Naive thymus-derived CD4-positive, alpha-beta T cell (primary cell): ENCODE data around the gene ABR. TPM values are rescaled to one million over a fixed set of nuclear protein-coding genes. Genes with fewer than 3 reads are reported as not detected.

Experiments used
- ATAC-seq: fragments of 150-1000 bp; cut with Tn5 transposase; 2 replicates; pipeline ENCODE4 v1.10.0; 2021; ENCODE audit warnings: mild to moderate bottlenecking, moderate library complexity
- CTCF ChIA-PET: fragments of 350-600 bp; sonication (Branson Sonifier 250); formaldehyde crosslinking; loops from one replicate; lab custom pipeline; 2021; ENCODE audit warnings: antibody characterized with exemption; lab: Charles Lee
- POLR2A ChIA-PET: fragments of 350-600 bp; sonication (Branson Sonifier 250); formaldehyde crosslinking; loops from one replicate; lab custom pipeline; 2021; ENCODE audit warnings: antibody characterized with exemption, inconsistent platforms; lab: Charles Lee
- DNase-seq, 9 donors: peaks; one replicate each; pipeline versions ENCODE4 v3.0.0 to v3.0.0-alpha.2; 2020 to 2022; ENCODE audit warnings: mixed read lengths in 1 of 9
- H3K27ac ChIP-seq: one replicate; pipeline ENCODE4 v1.7.0; 2013; ENCODE audit warnings: mild to moderate bottlenecking, low read depth, low read length, moderate library complexity
- H3K27me3 ChIP-seq, 2 donors: one replicate each; pipeline ENCODE4 v1.7.0; 2013; ENCODE audit warnings: low read length in 2 of 2, mild to moderate bottlenecking in 2 of 2, moderate library complexity in 2 of 2; ENCODE audit not compliant: control insufficient read depth in 2 of 2, insufficient read depth in 2 of 2
- H3K36me3 ChIP-seq, 3 experiments: 1 replicate in 2 of 3; 2 replicates in 1 of 3; pipeline ENCODE4 v1.7.0; 2013; ENCODE audit warnings: low read length in 3 of 3, mild to moderate bottlenecking in 3 of 3, moderate library complexity in 1 of 3; ENCODE audit not compliant: insufficient read depth in 3 of 3, control insufficient read depth in 2 of 3
- H3K4me1 ChIP-seq, 2 donors: one replicate each; pipeline ENCODE4 v1.7.0; 2013; ENCODE audit warnings: low read length in 2 of 2, mild to moderate bottlenecking in 2 of 2, moderate library complexity in 1 of 2; ENCODE audit not compliant: control insufficient read depth in 2 of 2, insufficient read depth in 2 of 2
- H3K4me3 ChIP-seq: 2 replicates; pipeline ENCODE4 v1.7.0; 2013; ENCODE audit warnings: mild to moderate bottlenecking, low read length
- H3K9me3 ChIP-seq, 3 experiments: 1 replicate in 2 of 3; 2 replicates in 1 of 3; pipeline ENCODE4 v1.7.0; 2013; ENCODE audit warnings: low read length in 3 of 3; ENCODE audit not compliant: control insufficient read depth in 2 of 3
- H3K27ac Mint-ChIP-seq, 9 donors: one replicate each; pipeline ENCODE4 v1.8.0; 2020 to 2022; ENCODE audit warnings: mixed read lengths in 9 of 9, mild to moderate bottlenecking in 8 of 9, moderate library complexity in 5 of 9, inconsistent platforms in 2 of 9
- H3K27me3 Mint-ChIP-seq, 5 donors: one replicate each; pipeline ENCODE4 v1.8.0; 2021 to 2022; ENCODE audit warnings: mixed read lengths in 5 of 5, mild to moderate bottlenecking in 1 of 5
- H3K36me3 Mint-ChIP-seq, 5 donors: one replicate each; pipeline ENCODE4 v1.8.0; 2020 to 2022; ENCODE audit warnings: mixed read lengths in 5 of 5, mild to moderate bottlenecking in 3 of 5, inconsistent platforms in 1 of 5
- H3K4me1 Mint-ChIP-seq, 7 donors: one replicate each; pipeline ENCODE4 v1.8.0; 2020 to 2022; ENCODE audit warnings: mixed read lengths in 7 of 7, mild to moderate bottlenecking in 3 of 7, inconsistent platforms in 1 of 7
- H3K4me3 Mint-ChIP-seq, 10 donors: one replicate each; pipeline ENCODE4 v1.8.0; 2020 to 2022; ENCODE audit warnings: mild to moderate bottlenecking in 10 of 10, mixed read lengths in 10 of 10, moderate library complexity in 6 of 10, inconsistent platforms in 2 of 10
- H3K9me3 Mint-ChIP-seq, 11 donors: one replicate each; pipeline ENCODE4 v1.8.0; 2020 to 2022; ENCODE audit warnings: mixed read lengths in 11 of 11, mild to moderate bottlenecking in 4 of 11, inconsistent platforms in 1 of 11, moderate library complexity in 1 of 11
- intact Hi-C, 2 donors: fragments of 100-400 bp; cut with micrococcal nuclease; formaldehyde crosslinking; loops; one replicate each; pipeline ENCODE4 v1.15.1; 2023
- polyA plus RNA-seq, 2 donors: library from polyadenylated mRNA; unstranded; fragments of 300-500 nt; fragmentation: Illumina TruSeq; gene quantifications; one replicate each; pipeline ENCODE4 v1.2.3, GENCODE V29; 2021
- total RNA-seq, 6 experiments: library from RNA in 5 of 6; stranded (reverse) in 5 of 6; gene quantifications; 1 replicate in 5 of 6; 2 replicates in 1 of 6; pipeline ENCODE4 v1.2.3 and lab custom pipeline; 2021 to 2026

Gene ABR
- total and polyA plus RNA-seq, 7 experiments from 2014 or later, result 13.1 to 152 (median 139) TPM

- intact Hi-C loops, result no loop called here
- H3K27me3 Mint-ChIP-seq, result peaks cover 28 to 62% (median 35%) of the 10 kb centered on the region in 5 donors
- H3K9me3 ChIP-seq, result no peaks in the 10 kb centered on the region
- H3K36me3 Mint-ChIP-seq, result no peaks in the 10 kb centered on the region
- ChIA-PET CTCF (no interaction called here), POLR2A (no interaction called here)
- no peaks in the 10 kb centered on the region for H3K36me3 ChIP-seq
- H3K27me3 ChIP-seq, result no peaks in the 10 kb centered on the region
- no peak overlapping the region for H3K27ac Mint-ChIP-seq
- ATAC-seq (no peak), DNase-seq (no peak)
- H3K9me3 Mint-ChIP-seq, result peaks cover 0 to 1% (median 0%) of the 10 kb centered on the region in 11 donors
- H3K4me3 ChIP-seq, result no peak overlapping the region
- no peaks in the 10 kb centered on the region for H3K4me1 ChIP-seq
- no peak overlapping the region for H3K4me3 Mint-ChIP-seq
- H3K27ac ChIP-seq, result no peak overlapping the region
- H3K4me1 Mint-ChIP-seq, result peaks cover 0 to 4% (median 0%) of the 10 kb centered on the region in 7 donors
Measured at GRCh38 chr17:968812-969730, 210.7 kb downstream of the ABR start.

GRCh38 chr17:967122-967521, 212.7 kb downstream of the ABR start:
- Histone ChIP-seq H3K36me3 (no peaks in the 10 kb centered on the region), H3K4me1 (no peaks in the 10 kb centered on the region), H3K27ac (no peak overlapping the region), H3K4me3 (no peak overlapping the region), H3K9me3 (no peaks in the 10 kb centered on the region), H3K27me3 (no peaks in the 10 kb centered on the region)
- peaks cover 0 to 4% (median 0%) of the 10 kb centered on the region in 7 donors for H3K4me1 Mint-ChIP-seq
- POLR2A ChIA-PET, result no interaction called here
- H3K36me3 Mint-ChIP-seq, result no peaks in the 10 kb centered on the region
- CTCF ChIA-PET, result no interaction called here
- intact Hi-C loops, result no loop called here
- H3K4me3 Mint-ChIP-seq, result no peak overlapping the region
- no peak overlapping the region for H3K27ac Mint-ChIP-seq
- peaks cover 30 to 63% (median 31%) of the 10 kb centered on the region in 5 donors for H3K27me3 Mint-ChIP-seq
- peaks cover 0 to 1% (median 0%) of the 10 kb centered on the region in 11 donors for H3K9me3 Mint-ChIP-seq
- DNase-seq, result no peak
- ATAC-seq, result no peak

GRCh38 chr17:965311-965989, 214.3 kb downstream of the ABR start:
- H3K4me1 ChIP-seq, result no peaks in the 10 kb centered on the region
- ChIA-PET POLR2A (no interaction called here), CTCF (no interaction called here)
- Mint-ChIP-seq H3K9me3 (peaks cover 0 to 1% (median 0%) of the 10 kb centered on the region in 11 donors), H3K4me1 (peaks cover 0 to 4% (median 0%) of the 10 kb centered on the region in 7 donors), H3K36me3 (no peaks in the 10 kb centered on the region), H3K27me3 (peaks cover 28 to 53% (median 32%) of the 10 kb centered on the region in 5 donors), H3K27ac (no peak overlapping the region), H3K4me3 (no peak overlapping the region)
- no peak overlapping the region for H3K4me3 ChIP-seq
- no peaks in the 10 kb centered on the region for H3K9me3 ChIP-seq
- intact Hi-C loops, result no loop called here
- no peaks in the 10 kb centered on the region for H3K36me3 ChIP-seq
- no peak for ATAC-seq
- H3K27me3 ChIP-seq, result no peaks in the 10 kb centered on the region
- no peak for DNase-seq
- no peak overlapping the region for H3K27ac ChIP-seq

- Histone ChIP-seq H3K4me1 (no peaks in the 10 kb centered on the region), H3K9me3 (no peaks in the 10 kb centered on the region), H3K27ac (no peak overlapping the region), H3K27me3 (no peaks in the 10 kb centered on the region), H3K36me3 (no peaks in the 10 kb centered on the region), H3K4me3 (no peak overlapping the region)
- no peaks in the 10 kb centered on the region for H3K36me3 Mint-ChIP-seq
- POLR2A ChIA-PET, result no interaction called here
- CTCF ChIA-PET, result no interaction called here
- intact Hi-C loops, result no loop called here
- ATAC-seq (no peak), DNase-seq (no peak)
- peaks cover 0 to 1% (median 0%) of the 10 kb centered on the region in 11 donors for H3K9me3 Mint-ChIP-seq
- H3K27ac Mint-ChIP-seq, result no peak overlapping the region
- no peak overlapping the region for H3K4me3 Mint-ChIP-seq
- H3K4me1 Mint-ChIP-seq, result peaks cover 0 to 3% (median 0%) of the 10 kb centered on the region in 7 donors
- peaks cover 22 to 47% (median 29%) of the 10 kb centered on the region in 5 donors for H3K27me3 Mint-ChIP-seq
Measured at GRCh38 chr17:964876-965275, 214.9 kb downstream of the ABR start.

GRCh38 chr17:962670-963069, 217.1 kb downstream of the ABR start:
- Mint-ChIP-seq H3K27ac (peak overlapping the region in 1 of 9 donors; percentile 46), H3K4me3 (no peak overlapping the region), H3K36me3 (no peaks in the 10 kb centered on the region), H3K9me3 (peaks cover 0 to 1% (median 0%) of the 10 kb centered on the region in 11 donors), H3K27me3 (peaks cover 11 to 26% (median 13%) of the 10 kb centered on the region in 5 donors), H3K4me1 (no peaks in the 10 kb centered on the region)
- Histone ChIP-seq H3K27me3 (no peaks in the 10 kb centered on the region), H3K4me3 (no peak overlapping the region), H3K4me1 (no peaks in the 10 kb centered on the region), H3K9me3 (no peaks in the 10 kb centered on the region), H3K36me3 (no peaks in the 10 kb centered on the region), H3K27ac (no peak overlapping the region)
- intact Hi-C loops, result no loop called here
- ATAC-seq, result no peak
- ChIA-PET POLR2A (no interaction called here), CTCF (interaction anchor here (0.6 kb wide), 1 partner anchor 244 kb away, joined by 3 read pairs; no protein-coding TSS in a partner anchor)
- DNase-seq, result no peak

- no peaks in the 10 kb centered on the region for H3K4me1 ChIP-seq
- no peak for DNase-seq
- Mint-ChIP-seq H3K4me3 (no peak overlapping the region), H3K4me1 (no peaks in the 10 kb centered on the region), H3K36me3 (no peaks in the 10 kb centered on the region), H3K27ac (no peak overlapping the region), H3K27me3 (peaks cover 7 to 22% (median 13%) of the 10 kb centered on the region in 5 donors), H3K9me3 (no peaks in the 10 kb centered on the region)
- H3K36me3 ChIP-seq, result no peaks in the 10 kb centered on the region
- H3K4me3 ChIP-seq, result no peak overlapping the region
- no peaks in the 10 kb centered on the region for H3K9me3 ChIP-seq
- ATAC-seq, result no peak
- ChIA-PET CTCF (interaction anchor here (0.6 kb wide), 1 partner anchor 245 kb away, joined by 3 read pairs; no protein-coding TSS in a partner anchor), POLR2A (no interaction called here)
- no peak overlapping the region for H3K27ac ChIP-seq
- H3K27me3 ChIP-seq, result no peaks in the 10 kb centered on the region
- intact Hi-C loops, result no loop called here
Measured at GRCh38 chr17:962166-962565, 217.6 kb downstream of the ABR start.
